GM23248 (cell line): ENCODE data around the gene EPS8.

Experiments
- EZH2 ChIP-seq: fragments of 200-600 bp; sonication (generic); IDR thresholded peaks from 2 replicates; pipeline ENCODE4 v1.6.1; 2018; ENCODE audit warnings: antibody characterized with exemption, mild to moderate bottlenecking; ENCODE audit not compliant: insufficient read depth, poor library complexity, severe bottlenecking
- EZH2phosphoT487 ChIP-seq: fragments of 200-600 bp; sonication (generic); IDR thresholded peaks from 2 replicates; pipeline ENCODE4 v1.6.1; 2018; ENCODE audit warnings: antibody characterized with exemption, moderate library complexity, mild to moderate bottlenecking, low read depth; ENCODE audit not compliant: insufficient read depth

- TF ChIP-seq EZH2 = no peak
- no peak for TF ChIP-seq EZH2phosphoT487
Measured at GRCh38 chr12:15684896-15685658, 104.1 kb downstream of the EPS8 start.
